22Rv1 (cell line): ENCODE results near the gene SH3PXD2A.
"Not testable (repeated sequence)": the region's sequence is repeated elsewhere in the genome, so short reads cannot be mapped to it uniquely, and the experiment has no call there.

Source experiments
- H3K27ac ChIP-seq: fragments of 450-650 bp; 2 replicates; pipeline ENCODE4 v1.5.1; 2017
- CTCF ChIP-seq: fragments of 450-650 bp; IDR thresholded peaks from 2 replicates; pipeline ENCODE4 v1.5.1; 2017; ENCODE audit warnings: mild to moderate bottlenecking
- ZFX ChIP-seq: fragments of 450-650 bp; IDR thresholded peaks from 2 replicates; pipeline ENCODE4 v1.6.1; 2017; ENCODE audit warnings: antibody characterized with exemption, borderline replicate concordance

The SH3PXD2A gene

GRCh38 chr10:103663236-103663635, 192.1 kb downstream of the SH3PXD2A start:
- no peak overlapping the region for H3K27ac ChIP-seq
- TF ChIP-seq ZFX (no peak), CTCF (no peak)

- not testable (repeated sequence) for H3K27ac ChIP-seq
Observed at GRCh38 chr10:103662704-103663103, 192.7 kb downstream of the SH3PXD2A start.

GRCh38 chr10:103661198-103661950, 194.0 kb downstream of the SH3PXD2A start:
- TF ChIP-seq ZFX = no peak
- no peak for TF ChIP-seq CTCF
- no peak overlapping the region for H3K27ac ChIP-seq

GRCh38 chr10:103660364-103661197, 194.8 kb downstream of the SH3PXD2A start:
- no peak for TF ChIP-seq CTCF
- no peak for TF ChIP-seq ZFX
- no peak overlapping the region for H3K27ac ChIP-seq

- H3K27ac ChIP-seq = no peak overlapping the region
Observed at GRCh38 chr10:103659674-103660363, 195.6 kb downstream of the SH3PXD2A start.

GRCh38 chr10:103658049-103658577, 197.3 kb downstream of the SH3PXD2A start:
- no peak for TF ChIP-seq ZFX
- TF ChIP-seq CTCF = no peak
- H3K27ac ChIP-seq = no peak overlapping the region

More at GRCh38 chr10:103659674-103660363, 195.6 kb downstream of the SH3PXD2A start:
- no peak for TF ChIP-seq ZFX
- no peak for TF ChIP-seq CTCF

GRCh38 chr10:103657061-103657591, 198.2 kb downstream of the SH3PXD2A start:
- no peak overlapping the region for H3K27ac ChIP-seq
- TF ChIP-seq ZFX (no peak), CTCF (no peak)
